ENCODE measurements around the gene DUSP7. TPM values are rescaled to one million over a fixed set of nuclear protein-coding genes. Genes with fewer than 3 reads are reported as not detected.
"Not testable (repeated sequence)": the region's sequence is repeated elsewhere in the genome, so short reads cannot be mapped to it uniquely, and the experiment has no call there.

Gene DUSP7
- total RNA-seq, 1 donor from 2014 or later = 30.3 TPM

DNA sequence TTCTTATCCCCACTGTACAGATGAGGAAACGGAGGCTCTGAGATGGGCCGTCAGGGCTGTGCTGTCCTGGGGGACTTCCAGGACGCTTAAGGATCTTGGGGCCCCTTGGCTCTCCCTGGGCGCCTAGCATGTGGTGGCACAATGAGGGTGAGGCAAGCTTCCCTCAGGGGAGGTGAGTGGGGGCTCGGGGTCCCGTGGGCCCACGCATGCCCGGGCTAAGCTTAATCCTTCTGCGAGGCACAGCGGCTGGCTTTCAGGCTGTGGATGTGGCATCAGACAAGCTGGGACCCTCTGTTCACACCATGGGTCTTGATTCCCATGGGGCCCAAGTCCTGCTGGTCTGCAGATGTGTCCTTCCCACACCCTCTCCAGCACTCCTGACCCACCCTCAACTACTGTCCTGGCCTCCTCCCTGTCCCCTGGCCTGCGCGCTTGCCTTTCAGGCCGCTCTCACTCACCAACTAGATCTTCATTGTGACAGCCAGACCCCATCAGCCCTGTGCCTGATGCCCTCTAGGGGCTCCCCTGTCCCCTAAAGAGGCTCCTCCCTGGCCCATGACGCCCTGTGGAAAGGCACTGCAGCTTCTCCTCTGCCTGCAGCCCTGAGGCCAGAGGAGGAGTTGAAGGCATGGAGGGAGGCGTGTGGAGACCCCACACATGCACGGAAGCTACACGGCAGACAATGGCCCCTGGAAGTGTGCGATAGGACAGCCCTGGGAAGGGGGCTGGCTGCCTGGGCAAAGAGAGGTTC is 11.3 kb downstream of the DUSP7 start:
- peaks cover 2% of the 10 kb centered on the region for H3K27me3 Mint-ChIP-seq (ENCODE audit: low read depth)
- peaks cover 12% of the 10 kb centered on the region for H3K36me3 Mint-ChIP-seq (ENCODE audit: low read depth)
- no peak overlapping the region for H3K4me3 Mint-ChIP-seq (ENCODE audit: low read depth)
- no peak overlapping the region for H3K27ac Mint-ChIP-seq
- H3K9me3 Mint-ChIP-seq = no peaks in the 10 kb centered on the region
- no peak for DNase-seq (ENCODE audit: low spot score)
- intact Hi-C loops (cut with micrococcal nuclease) = no loop called here
- H3K4me1 Mint-ChIP-seq (ENCODE audit: low read depth) = no peaks in the 10 kb centered on the region

DNA sequence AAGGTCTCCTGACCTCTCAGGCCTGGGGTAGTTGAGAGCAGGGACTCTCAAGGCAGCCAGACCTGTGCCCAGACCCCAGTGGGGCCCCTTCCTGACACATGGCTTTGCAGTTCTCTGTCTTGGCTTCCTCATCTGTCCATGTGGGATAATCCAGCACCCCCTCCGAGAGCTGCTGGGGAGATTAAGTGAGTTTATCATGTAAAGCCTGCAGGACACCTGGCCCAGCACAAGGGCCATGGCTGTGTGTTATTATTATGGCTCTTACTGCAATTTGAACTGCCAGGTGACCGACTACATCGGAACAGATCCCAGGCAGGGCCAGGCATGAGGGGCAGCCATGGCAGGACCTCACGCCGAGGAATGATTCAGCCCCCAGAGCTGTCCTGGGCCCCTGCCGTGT is 12.6 kb downstream of the DUSP7 start:
- Mint-ChIP-seq H3K36me3 (ENCODE audit: low read depth) (no peaks in the 10 kb centered on the region), H3K4me1 (ENCODE audit: low read depth) (no peaks in the 10 kb centered on the region), H3K9me3 (no peaks in the 10 kb centered on the region), H3K4me3 (ENCODE audit: low read depth) (no peak overlapping the region), H3K27me3 (ENCODE audit: low read depth) (peaks cover 2% of the 10 kb centered on the region), H3K27ac (no peak overlapping the region)
- intact Hi-C loops (cut with micrococcal nuclease) = no loop called here
- no peak for DNase-seq (ENCODE audit: low spot score)

DNA sequence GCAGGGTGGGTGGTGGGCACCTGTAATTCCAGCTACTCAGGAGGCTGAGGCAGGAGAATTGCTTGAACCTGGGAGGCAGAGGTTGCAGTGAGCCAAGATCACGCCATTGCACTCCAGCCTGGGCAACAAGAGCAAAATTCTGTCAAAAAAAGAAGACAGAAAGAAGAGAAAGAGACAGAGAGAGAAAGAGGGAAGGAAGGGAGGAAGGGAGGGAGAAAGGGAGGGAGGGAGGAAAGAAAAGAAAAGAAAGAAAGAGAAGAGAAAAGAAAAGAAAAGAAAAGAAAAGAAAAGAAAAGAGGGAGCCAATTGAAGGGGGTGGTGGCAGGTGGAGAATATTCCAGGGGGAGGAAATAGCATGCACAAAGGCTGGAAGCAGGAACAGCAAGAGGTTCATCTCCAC is 13.3 kb downstream of the DUSP7 start:
- intact Hi-C loops (cut with micrococcal nuclease); H3K27ac Mint-ChIP-seq: not testable (repeated sequence)

DNA sequence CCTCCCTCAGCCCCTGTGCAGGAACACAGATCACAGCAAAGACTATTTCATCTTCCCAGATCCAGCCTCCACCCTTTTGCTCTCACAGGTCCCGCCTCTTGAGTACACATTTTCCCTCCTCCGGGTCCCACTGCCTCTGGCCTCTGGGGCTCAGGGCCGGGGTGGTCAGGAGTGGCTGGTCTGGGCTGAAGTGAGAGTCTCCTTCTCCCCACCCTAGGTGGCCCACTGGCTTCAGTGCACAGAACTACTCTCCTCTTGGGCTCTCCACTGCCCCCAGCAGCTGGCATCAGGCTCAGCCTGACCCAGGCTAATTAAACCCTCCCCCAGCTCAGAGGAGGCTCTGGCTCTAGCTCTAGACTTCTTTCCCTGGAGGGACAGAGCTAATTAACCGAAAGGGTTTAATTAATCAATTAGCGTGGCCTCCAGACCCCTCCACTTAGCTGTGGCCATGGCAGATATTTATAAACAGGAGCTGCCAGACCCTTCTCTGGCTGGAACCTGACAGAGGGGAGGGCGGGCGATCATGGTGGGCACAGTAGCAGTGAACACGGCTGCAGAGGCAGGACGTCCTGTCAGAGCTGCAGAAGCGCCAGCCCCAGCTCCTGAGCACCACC is 15.1 kb downstream of the DUSP7 start:
- Mint-ChIP-seq H3K4me1 (ENCODE audit: low read depth) (no peaks in the 10 kb centered on the region), H3K27me3 (ENCODE audit: low read depth) (peaks cover 2% of the 10 kb centered on the region), H3K4me3 (ENCODE audit: low read depth) (no peak overlapping the region), H3K27ac (no peak overlapping the region), H3K9me3 (no peaks in the 10 kb centered on the region), H3K36me3 (ENCODE audit: low read depth) (no peaks in the 10 kb centered on the region)
- no peak for DNase-seq (ENCODE audit: low spot score)
- intact Hi-C loops (cut with micrococcal nuclease) = no loop called here

More for the DNA sequence above, 13.3 kb downstream of the DUSP7 start:
- H3K36me3 Mint-ChIP-seq (ENCODE audit: low read depth); H3K9me3 Mint-ChIP-seq; H3K4me3 Mint-ChIP-seq (ENCODE audit: low read depth); H3K4me1 Mint-ChIP-seq (ENCODE audit: low read depth); H3K27me3 Mint-ChIP-seq (ENCODE audit: low read depth); DNase-seq (ENCODE audit: low spot score): not testable (repeated sequence)

DNA sequence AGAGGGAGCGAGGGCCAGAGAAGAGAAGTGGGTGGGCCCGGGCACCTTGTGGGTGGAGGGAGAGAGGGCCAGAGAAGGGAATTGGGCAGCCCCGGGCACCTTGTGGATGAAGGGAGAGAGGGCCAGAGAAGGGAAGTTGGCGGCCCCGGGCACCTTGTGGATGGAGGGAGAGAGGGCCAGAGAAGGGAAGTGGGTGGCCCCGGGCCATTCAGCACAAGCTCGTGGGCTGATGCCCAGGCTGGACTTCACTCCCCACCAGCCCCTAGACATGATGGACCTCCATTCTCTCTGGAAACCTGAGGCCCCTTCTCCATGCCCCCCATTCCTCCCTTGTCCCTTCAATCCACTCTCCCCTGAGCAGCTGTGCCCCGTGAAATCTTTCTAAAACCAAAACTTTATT is 15.8 kb downstream of the DUSP7 start:
- Mint-ChIP-seq H3K4me3 (ENCODE audit: low read depth) (no peak overlapping the region), H3K9me3 (no peaks in the 10 kb centered on the region)
- intact Hi-C loops (cut with micrococcal nuclease) = no loop called here

DNA sequence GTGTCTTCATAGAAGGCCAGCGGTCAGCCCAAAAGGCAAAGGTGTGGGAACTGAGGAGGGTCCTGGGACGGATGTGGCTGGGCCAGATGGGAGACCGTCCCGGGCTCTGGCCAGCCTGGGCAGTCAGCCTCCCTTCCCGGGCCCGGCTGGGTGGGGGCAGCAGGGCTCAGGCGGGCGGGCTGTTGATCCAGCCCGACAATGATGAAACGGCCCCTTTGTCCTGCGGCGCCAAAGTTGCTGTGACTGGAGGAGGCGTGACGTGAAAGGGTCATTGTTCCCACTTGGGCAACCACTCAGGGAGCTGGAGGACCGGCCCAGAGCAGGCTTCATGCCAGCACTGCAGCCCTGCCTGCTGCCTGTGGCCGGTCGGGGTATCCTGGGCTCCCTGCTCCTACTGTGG is 16.5 kb downstream of the DUSP7 start:
- Mint-ChIP-seq H3K9me3 (no peaks in the 10 kb centered on the region), H3K27ac (no peak overlapping the region), H3K4me1 (ENCODE audit: low read depth) (no peaks in the 10 kb centered on the region), H3K27me3 (ENCODE audit: low read depth) (peaks cover 2% of the 10 kb centered on the region), H3K36me3 (ENCODE audit: low read depth) (no peaks in the 10 kb centered on the region), H3K4me3 (ENCODE audit: low read depth) (no peak overlapping the region)
- intact Hi-C loops (cut with micrococcal nuclease) = no loop called here
- DNase-seq (ENCODE audit: low spot score) = no peak

More for the DNA sequence above, 15.8 kb downstream of the DUSP7 start:
- no peak for DNase-seq (ENCODE audit: low spot score)
- Mint-ChIP-seq H3K27ac (no peak overlapping the region), H3K36me3 (ENCODE audit: low read depth) (no peaks in the 10 kb centered on the region), H3K4me1 (ENCODE audit: low read depth) (no peaks in the 10 kb centered on the region), H3K27me3 (ENCODE audit: low read depth) (peaks cover 2% of the 10 kb centered on the region)

DNA sequence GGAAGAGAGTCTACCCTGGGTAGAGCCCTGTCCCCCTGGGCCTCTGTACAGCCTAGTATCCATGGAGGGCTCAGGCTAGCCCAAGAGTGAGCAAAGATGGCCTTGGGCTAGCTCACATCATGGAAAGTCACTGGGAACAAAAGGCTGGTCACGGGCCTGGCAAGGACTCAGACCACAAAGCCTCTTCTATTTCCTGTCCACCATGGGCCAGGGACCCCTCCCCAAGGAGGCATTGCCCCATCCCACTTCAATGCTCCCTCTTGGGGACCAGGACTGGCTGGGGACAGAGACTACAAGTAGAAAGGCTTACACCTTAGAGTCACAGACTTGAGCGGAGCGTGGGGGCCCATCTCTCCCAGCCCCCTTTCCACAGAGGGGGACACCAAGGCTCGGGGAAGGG is 16.9 kb downstream of the DUSP7 start:
- no peaks in the 10 kb centered on the region for H3K36me3 Mint-ChIP-seq (ENCODE audit: low read depth)
- H3K4me1 Mint-ChIP-seq (ENCODE audit: low read depth) = no peaks in the 10 kb centered on the region
- H3K4me3 Mint-ChIP-seq (ENCODE audit: low read depth) = no peak overlapping the region
- H3K27me3 Mint-ChIP-seq (ENCODE audit: low read depth) = peaks cover 2% of the 10 kb centered on the region
- H3K9me3 Mint-ChIP-seq = no peaks in the 10 kb centered on the region
- H3K27ac Mint-ChIP-seq = no peak overlapping the region
- DNase-seq (ENCODE audit: low spot score) = no peak
- intact Hi-C loops (cut with micrococcal nuclease) = no loop called here

DNA sequence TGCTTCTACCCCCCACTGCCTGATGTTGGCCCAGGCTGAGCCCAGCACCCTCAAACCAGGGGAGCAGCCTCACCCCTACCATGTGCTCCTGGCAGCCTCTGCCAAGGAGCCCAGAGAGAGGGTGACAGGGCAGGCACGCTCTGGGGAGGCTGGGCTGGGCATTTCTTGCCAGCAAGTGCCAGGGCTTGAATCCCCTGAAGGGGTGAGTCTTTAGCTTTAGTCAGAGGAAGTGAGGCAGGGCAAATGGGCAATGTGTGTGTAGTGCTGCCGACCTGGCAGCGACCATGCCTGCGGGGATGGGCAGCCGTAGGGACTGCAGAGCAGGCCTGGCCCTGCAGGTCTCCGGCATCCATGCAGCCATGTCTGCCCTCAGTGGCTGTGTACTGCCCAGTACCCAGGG is 18.1 kb downstream of the DUSP7 start:
- no peak for DNase-seq (ENCODE audit: low spot score)
- H3K27ac Mint-ChIP-seq = no peak overlapping the region
- no peaks in the 10 kb centered on the region for H3K36me3 Mint-ChIP-seq (ENCODE audit: low read depth)
- peaks cover 2% of the 10 kb centered on the region for H3K27me3 Mint-ChIP-seq (ENCODE audit: low read depth)
- intact Hi-C loops (cut with micrococcal nuclease) = no loop called here
- no peaks in the 10 kb centered on the region for H3K4me1 Mint-ChIP-seq (ENCODE audit: low read depth)
- no peak overlapping the region for H3K4me3 Mint-ChIP-seq (ENCODE audit: low read depth)
- no peaks in the 10 kb centered on the region for H3K9me3 Mint-ChIP-seq

DNA sequence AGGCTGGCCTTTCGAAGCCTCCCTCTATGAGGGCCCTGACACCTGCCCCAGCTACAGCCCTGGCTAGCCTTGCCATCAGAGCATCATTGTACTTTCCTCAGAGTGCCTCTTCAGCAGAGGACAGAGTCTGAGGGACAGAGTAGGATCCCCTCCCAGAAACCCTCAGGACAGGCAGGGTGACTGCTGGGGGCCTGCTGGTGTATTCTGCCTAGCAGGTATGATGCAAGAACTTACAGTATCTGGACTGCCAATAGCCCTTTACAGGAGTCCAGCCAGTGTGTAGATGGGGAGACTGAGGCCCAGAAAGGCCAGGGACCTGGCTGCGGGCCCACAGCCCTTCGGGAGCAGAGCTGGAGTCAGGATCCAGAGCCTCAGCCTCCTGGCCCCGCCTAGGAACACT is 19.1 kb downstream of the DUSP7 start:
- Mint-ChIP-seq H3K4me3 (ENCODE audit: low read depth) (no peak overlapping the region), H3K27me3 (ENCODE audit: low read depth) (peaks cover 2% of the 10 kb centered on the region), H3K4me1 (ENCODE audit: low read depth) (no peaks in the 10 kb centered on the region), H3K27ac (no peak overlapping the region), H3K9me3 (no peaks in the 10 kb centered on the region), H3K36me3 (ENCODE audit: low read depth) (no peaks in the 10 kb centered on the region)
- intact Hi-C loops (cut with micrococcal nuclease) = no loop called here
- no peak for DNase-seq (ENCODE audit: low spot score)

DNA sequence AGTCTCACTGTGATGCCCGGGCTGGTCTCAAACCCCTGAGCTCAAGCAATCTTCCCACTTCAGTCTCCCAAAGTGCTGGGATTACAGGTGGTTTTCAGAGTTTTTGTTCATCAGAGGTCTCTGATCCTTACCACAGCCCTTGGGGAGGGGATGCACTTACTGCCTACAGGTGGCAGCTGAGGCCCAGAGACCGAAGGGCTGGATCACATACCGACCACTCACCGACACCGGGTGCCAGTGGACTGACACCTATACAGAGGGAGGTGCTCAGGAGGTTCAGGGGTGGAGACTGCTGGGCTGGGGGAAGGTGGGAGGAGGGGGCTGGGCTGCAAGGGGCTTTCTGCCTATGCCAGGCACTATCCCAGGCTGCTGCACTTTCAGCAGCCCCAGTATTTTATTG is 19.5 kb downstream of the DUSP7 start:
- intact Hi-C loops (cut with micrococcal nuclease) = no loop called here
- no peak for DNase-seq (ENCODE audit: low spot score)
- H3K9me3 Mint-ChIP-seq = no peaks in the 10 kb centered on the region
- H3K4me1 Mint-ChIP-seq (ENCODE audit: low read depth) = no peaks in the 10 kb centered on the region
- H3K27me3 Mint-ChIP-seq (ENCODE audit: low read depth) = peaks cover 1% of the 10 kb centered on the region
- no peak overlapping the region for H3K4me3 Mint-ChIP-seq (ENCODE audit: low read depth)
- no peak overlapping the region for H3K27ac Mint-ChIP-seq
- no peaks in the 10 kb centered on the region for H3K36me3 Mint-ChIP-seq (ENCODE audit: low read depth)

DNA sequence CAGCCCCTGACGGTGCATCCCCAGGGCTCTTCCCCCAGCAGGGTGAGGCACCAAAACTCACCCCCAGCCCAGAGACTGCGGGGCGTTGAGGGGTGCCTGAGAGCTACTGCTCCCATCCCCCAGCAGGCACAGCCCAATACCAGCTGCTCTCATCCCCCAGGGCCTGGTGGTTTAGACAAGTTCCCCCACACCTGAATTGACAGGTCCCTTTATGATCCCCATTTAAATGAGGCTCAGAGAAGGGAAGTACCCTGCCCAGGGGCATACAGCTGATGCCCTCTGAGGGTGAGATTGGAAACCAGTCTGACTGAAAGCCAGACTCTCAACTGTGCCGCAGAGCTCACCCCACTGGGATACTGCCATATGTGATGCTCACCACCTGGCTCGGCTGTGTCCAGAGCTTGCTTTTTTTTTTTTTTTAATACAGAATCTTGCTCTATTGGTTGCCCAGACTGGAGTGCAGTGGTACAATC is 20.1 kb downstream of the DUSP7 start:
- no peaks in the 10 kb centered on the region for H3K36me3 Mint-ChIP-seq (ENCODE audit: low read depth)
- no peaks in the 10 kb centered on the region for H3K9me3 Mint-ChIP-seq
- H3K4me3 Mint-ChIP-seq (ENCODE audit: low read depth) = no peak overlapping the region
- no peaks in the 10 kb centered on the region for H3K27me3 Mint-ChIP-seq (ENCODE audit: low read depth)
- no peaks in the 10 kb centered on the region for H3K4me1 Mint-ChIP-seq (ENCODE audit: low read depth)
- no peak for DNase-seq (ENCODE audit: low spot score)
- H3K27ac Mint-ChIP-seq = no peak overlapping the region
- intact Hi-C loops (cut with micrococcal nuclease) = no loop called here

DNA sequence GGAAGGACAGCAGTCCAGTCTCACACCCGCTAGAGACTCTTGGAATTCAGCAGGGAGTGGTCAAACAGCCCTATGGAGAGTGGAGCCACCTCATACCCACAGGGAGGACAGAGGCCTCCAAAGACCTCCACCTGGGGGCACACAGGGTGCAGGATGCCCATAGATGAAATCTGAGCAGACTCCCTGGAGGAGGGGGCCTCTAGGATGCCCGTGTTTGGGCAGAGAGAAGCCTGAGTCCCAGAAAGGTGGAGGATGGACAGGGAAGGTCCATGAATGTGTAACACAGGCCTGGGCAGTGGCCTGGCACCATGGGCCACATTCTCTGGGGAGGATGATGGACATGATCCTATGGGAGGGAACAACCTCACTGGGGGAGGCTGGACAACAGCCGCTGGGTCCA is 21.7 kb downstream of the DUSP7 start:
- no peaks in the 10 kb centered on the region for H3K4me1 Mint-ChIP-seq (ENCODE audit: low read depth)

DNA sequence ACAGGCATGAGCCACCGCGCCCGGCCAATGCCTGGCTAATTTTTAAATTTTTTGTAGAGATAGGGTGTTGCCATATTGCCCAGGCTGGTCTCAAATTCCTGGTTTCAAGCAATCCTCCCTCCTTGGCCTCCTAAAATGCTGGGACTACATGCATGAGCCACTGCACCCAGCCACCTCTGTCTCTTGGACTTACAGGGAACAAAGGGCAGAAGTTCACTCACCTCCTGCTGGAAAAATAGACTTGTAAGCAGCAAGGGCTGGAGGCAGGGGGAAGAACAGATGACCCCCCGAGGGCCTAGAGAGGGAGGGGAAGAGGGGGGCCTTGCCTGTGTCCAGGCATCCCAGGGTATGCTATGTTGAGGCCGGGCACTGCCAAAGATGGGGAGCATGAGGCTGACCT is 22.2 kb downstream of the DUSP7 start:
- DNase-seq (ENCODE audit: low spot score) = no peak
- Mint-ChIP-seq H3K27me3 (ENCODE audit: low read depth) (no peaks in the 10 kb centered on the region), H3K4me1 (ENCODE audit: low read depth) (no peaks in the 10 kb centered on the region), H3K27ac (no peak overlapping the region), H3K9me3 (no peaks in the 10 kb centered on the region), H3K36me3 (ENCODE audit: low read depth) (no peaks in the 10 kb centered on the region), H3K4me3 (ENCODE audit: low read depth) (no peak overlapping the region)
- intact Hi-C loops (cut with micrococcal nuclease) = no loop called here

More for the DNA sequence above, 21.7 kb downstream of the DUSP7 start:
- H3K9me3 Mint-ChIP-seq = no peaks in the 10 kb centered on the region
- intact Hi-C loops (cut with micrococcal nuclease) = no loop called here
- H3K4me3 Mint-ChIP-seq (ENCODE audit: low read depth) = no peak overlapping the region
- no peaks in the 10 kb centered on the region for H3K36me3 Mint-ChIP-seq (ENCODE audit: low read depth)
- no peak for DNase-seq (ENCODE audit: low spot score)
- H3K27ac Mint-ChIP-seq = no peak overlapping the region
- no peaks in the 10 kb centered on the region for H3K27me3 Mint-ChIP-seq (ENCODE audit: low read depth)

Measured in activated T-helper 2 cell treated with anti-CD3 and anti-CD28 coated beads, Interferon-gamma antibody, Interleukin-2, Interleukin-4, amounts not matched to agents 10 μg/mL and 5 μg/mL and 100 μg/mL, durations not matched to agents 14 hours and 24 hours and 36 hours (primary cell).